Tibial nerve (tissue), 4 donors: Measurements from ENCODE around the gene ALDH3B1.
"Not testable (repeated sequence)": the region's sequence is repeated elsewhere in the genome, so short reads cannot be mapped to it uniquely, and the experiment has no call there.

Experiments used
- CTCF ChIP-seq, 5 experiments: fragments of 200-600 bp in 3 of 5; fragments of 450-650 bp in 2 of 5; sonication (generic) in 3 of 5; IDR thresholded peaks; one replicate each; pipeline ENCODE4 v1.5.1; 2016 to 2019; ENCODE audit warnings: antibody characterized with exemption in 5 of 5, mild to moderate bottlenecking in 3 of 5, moderate library complexity in 2 of 5
- EP300 ChIP-seq, 2 donors: sonication (generic); formaldehyde crosslinking; IDR thresholded peaks; one replicate each; pipeline ENCODE4 v1.6.1; 2017; ENCODE audit warnings: antibody characterized with exemption in 2 of 2, mild to moderate bottlenecking in 1 of 2
- POLR2A ChIP-seq, 2 donors: fragments of 450-650 bp; IDR thresholded peaks; one replicate each; pipeline ENCODE4 v1.6.1; 2017; ENCODE audit warnings: antibody characterized with exemption in 2 of 2, mild to moderate bottlenecking in 2 of 2, moderate library complexity in 2 of 2

- not testable (repeated sequence) for TF ChIP-seq CTCF, POLR2A, EP300 (IDR thresholded peaks at IDR 0.05)
Observed at GRCh38 chr11:67990546-67991346, 19.4 kb upstream of the ALDH3B1 start.
